ENCODE data around the gene BRD3OS.

BRD3OS gene

DNA sequence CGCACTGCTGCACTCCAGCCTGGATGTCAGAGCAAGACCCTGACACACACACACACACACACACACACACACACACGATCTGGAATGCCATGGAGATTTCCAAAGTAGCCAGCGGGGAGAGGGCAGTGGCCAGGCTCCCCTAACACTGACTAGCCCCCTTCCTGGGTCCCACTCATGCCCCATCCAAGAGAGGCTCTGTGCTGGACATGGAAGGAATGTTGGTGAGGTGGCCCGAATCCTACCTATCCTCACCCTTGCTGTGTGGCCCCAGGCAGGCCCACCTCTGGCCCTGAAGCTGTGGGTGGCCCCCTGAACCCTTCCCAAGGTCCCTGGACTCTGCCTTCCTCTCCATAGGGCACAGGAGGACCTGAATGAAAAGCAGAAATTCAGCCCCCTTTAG lies 35.3 kb downstream of the BRD3OS start:
- no peak overlapping the region for H3K27ac ChIP-seq
- TF ChIP-seq, protein P1, sequence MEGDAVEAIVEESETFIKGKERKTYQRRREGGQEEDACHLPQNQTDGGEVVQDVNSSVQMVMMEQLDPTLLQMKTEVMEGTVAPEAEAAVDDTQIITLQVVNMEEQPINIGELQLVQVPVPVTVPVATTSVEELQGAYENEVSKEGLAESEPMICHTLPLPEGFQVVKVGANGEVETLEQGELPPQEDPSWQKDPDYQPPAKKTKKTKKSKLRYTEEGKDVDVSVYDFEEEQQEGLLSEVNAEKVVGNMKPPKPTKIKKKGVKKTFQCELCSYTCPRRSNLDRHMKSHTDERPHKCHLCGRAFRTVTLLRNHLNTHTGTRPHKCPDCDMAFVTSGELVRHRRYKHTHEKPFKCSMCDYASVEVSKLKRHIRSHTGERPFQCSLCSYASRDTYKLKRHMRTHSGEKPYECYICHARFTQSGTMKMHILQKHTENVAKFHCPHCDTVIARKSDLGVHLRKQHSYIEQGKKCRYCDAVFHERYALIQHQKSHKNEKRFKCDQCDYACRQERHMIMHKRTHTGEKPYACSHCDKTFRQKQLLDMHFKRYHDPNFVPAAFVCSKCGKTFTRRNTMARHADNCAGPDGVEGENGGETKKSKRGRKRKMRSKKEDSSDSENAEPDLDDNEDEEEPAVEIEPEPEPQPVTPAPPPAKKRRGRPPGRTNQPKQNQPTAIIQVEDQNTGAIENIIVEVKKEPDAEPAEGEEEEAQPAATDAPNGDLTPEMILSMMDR (conservative IDR thresholded peaks at IDR 0.05) = no peak
- TF ChIP-seq ZFX (IDR thresholded peaks at IDR 0.05) = no peak

DNA sequence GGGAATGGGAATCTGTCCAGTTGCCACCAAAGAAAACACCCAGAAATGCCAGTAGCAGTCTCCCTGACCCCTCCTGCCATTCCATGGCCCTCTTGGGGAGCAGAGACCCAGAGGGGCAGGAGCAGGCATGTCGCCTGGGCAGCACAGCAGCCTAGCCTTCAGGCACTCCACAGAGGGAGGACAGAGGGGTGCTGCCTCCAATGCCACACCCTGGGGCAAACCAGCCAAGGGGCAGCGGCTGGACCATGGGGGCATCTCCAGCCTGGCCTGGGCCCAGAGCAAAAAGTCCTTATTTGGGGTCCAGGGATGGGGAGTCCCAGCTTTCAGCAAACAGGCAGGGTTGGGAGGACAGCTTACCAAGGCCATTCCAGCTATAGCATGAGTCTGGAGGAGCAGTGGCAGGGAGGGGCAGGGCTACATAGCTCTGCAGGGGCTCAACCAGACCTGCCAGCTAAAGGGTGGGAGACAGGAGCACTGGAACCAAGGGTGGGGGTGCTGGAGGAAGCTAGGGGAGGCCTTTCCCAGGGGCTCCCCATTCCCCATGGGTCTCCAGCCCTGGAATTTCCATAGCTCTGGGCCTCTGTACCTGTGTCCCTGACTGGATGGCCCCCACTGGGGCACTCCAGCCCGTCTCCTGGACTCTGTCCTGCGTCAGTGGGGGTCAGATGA lies 35.9 kb downstream of the BRD3OS start:
- H3K27ac ChIP-seq = no peak overlapping the region
- TF ChIP-seq ZFX (IDR thresholded peaks at IDR 0.05) = no peak
- TF ChIP-seq, protein P1 (conservative IDR thresholded peaks at IDR 0.05) = no peak

- no peak overlapping the region for H3K27ac ChIP-seq
- TF ChIP-seq, protein P1 (conservative IDR thresholded peaks at IDR 0.05) = no peak
- TF ChIP-seq ZFX (IDR thresholded peaks at IDR 0.05) = no peak
These were observed 36.5 kb downstream of the BRD3OS start for GRCh38 chr9:134061688-134062371.

DNA sequence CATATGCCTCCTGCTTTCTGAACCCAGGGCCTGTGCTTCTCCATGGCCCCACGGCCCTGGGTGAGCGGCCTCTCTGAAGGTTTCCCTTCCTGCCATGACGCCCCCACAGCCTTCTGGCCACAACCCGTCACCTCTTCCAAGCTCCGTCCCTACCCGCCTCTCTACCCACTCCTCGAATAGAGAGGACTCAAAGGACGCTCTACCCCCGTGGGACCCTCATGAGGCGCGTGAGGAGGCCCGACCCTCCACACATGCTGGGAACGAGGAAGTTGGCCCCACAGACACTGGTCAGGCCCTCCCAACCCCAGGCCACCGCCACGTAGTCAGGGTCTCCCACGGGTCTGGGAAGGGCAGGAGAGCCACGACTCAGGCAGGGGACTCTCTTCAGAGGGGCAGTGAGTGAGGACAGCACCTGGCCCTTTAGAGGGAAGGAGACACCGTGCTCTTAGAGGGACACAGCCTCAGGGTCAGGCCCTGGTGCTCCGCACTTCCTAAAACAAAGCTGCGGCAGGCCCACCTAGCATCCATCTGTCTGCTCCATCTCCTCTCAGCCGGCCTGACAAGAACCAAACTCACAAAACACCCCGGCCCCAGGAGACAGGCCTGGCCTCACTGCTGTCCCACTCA lies 37.3 kb downstream of the BRD3OS start:
- no peak for TF ChIP-seq ZFX (IDR thresholded peaks at IDR 0.05)
- TF ChIP-seq, protein P1 (conservative IDR thresholded peaks at IDR 0.05) = no peak
- H3K27ac ChIP-seq = no peak overlapping the region

GRCh38 chr9:134063088-134063570 lies 37.8 kb downstream of the BRD3OS start:
- TF ChIP-seq ZFX (IDR thresholded peaks at IDR 0.05) = no peak
- TF ChIP-seq, protein P1 (conservative IDR thresholded peaks at IDR 0.05) = no peak
- H3K27ac ChIP-seq = no peak overlapping the region

- no peak overlapping the region for H3K27ac ChIP-seq
- TF ChIP-seq ZFX (IDR thresholded peaks at IDR 0.05) = no peak
- TF ChIP-seq, protein P1 (conservative IDR thresholded peaks at IDR 0.05) = no peak
These were observed 38.5 kb downstream of the BRD3OS start for GRCh38 chr9:134063571-134064450.
